ENCODE results near the gene NEK7.

GRCh38 chr1:198291924-198292323 is 135.1 kb downstream of the NEK7 start:
- TF ChIP-seq CTCF (IDR thresholded peaks at IDR 0.05; ENCODE audit: control extremely low read depth in 1 of 3, insufficient read depth in 1 of 3, low read depth in 1 of 3, low read length in 3 of 3) (no peak), EZH2 (IDR thresholded peaks at IDR 0.05; ENCODE audit: low read depth, low read length, severe bottlenecking) (no peak), TEAD4 (IDR thresholded peaks at IDR 0.05; ENCODE audit: low read depth, low read length) (no peak), CBX8 (IDR thresholded peaks at IDR 0.05; ENCODE audit: borderline replicate concordance, low read depth, low read length) (no peak), EP300 (IDR thresholded peaks at IDR 0.05; ENCODE audit: borderline replicate concordance in 1 of 2, low read depth in 2 of 2, low read length in 2 of 2) (no peak), BRCA1 (IDR thresholded peaks at IDR 0.05; ENCODE audit: low read depth, low read length) (no peak)
- TF ChIP-seq, protein P1, sequence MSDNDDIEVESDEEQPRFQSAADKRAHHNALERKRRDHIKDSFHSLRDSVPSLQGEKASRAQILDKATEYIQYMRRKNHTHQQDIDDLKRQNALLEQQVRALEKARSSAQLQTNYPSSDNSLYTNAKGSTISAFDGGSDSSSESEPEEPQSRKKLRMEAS (IDR thresholded peaks at IDR 0.05): no peak
- TF ChIP-seq, protein P2, sequence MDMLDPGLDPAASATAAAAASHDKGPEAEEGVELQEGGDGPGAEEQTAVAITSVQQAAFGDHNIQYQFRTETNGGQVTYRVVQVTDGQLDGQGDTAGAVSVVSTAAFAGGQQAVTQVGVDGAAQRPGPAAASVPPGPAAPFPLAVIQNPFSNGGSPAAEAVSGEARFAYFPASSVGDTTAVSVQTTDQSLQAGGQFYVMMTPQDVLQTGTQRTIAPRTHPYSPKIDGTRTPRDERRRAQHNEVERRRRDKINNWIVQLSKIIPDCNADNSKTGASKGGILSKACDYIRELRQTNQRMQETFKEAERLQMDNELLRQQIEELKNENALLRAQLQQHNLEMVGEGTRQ (IDR thresholded peaks at IDR 0.05; ENCODE audit: low read length): no peak

All from H1 (cell line).